ENCODE measurements around the gene STX18. TPM values are rescaled to one million over a fixed set of nuclear protein-coding genes. Genes with fewer than 3 reads are reported as not detected.
"Not testable (repeated sequence)": the region's sequence is repeated elsewhere in the genome, so short reads cannot be mapped to it uniquely, and the experiment has no call there.

The STX18 gene
- total and polyA plus RNA-seq, 4 donors, result 21.2 to 36.0 (median 27.9) TPM

DNA sequence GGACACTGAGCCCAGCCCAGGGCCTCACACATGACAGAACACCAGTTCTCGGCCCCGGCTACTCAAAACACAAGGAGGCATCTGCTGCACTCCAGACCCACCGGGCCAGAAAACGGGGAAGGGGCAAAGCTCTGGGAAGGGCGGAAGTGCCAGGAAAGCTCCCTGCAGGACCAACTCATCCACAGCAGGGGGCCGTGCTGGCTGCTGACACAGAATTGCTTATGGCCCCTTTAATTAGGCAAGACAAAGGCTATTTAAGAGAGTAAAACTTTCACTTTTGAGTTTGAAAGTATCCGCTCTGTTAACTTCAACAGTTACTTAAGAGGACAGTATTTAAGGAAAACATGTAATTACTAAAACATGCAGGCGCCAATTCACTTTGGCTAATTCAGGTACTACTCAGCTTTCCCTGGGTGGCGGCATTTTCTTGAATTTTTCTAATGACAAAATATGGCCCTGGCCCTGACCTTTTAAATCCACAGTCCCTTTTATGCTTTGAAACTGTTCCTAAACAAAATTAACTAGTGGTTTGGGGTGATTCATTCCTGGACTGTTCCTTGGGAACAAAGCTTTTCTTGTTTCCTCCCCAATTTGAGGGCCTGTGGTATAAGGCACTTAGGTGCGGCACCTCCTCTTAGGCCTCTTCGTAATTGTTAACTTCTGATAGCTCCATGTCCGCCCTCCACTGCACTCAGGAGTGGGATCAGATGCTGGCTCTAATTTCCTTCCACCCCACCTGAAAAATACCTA lies 114.6 kb downstream of the STX18 start:
- no peak overlapping the region for H3K4me3 ChIP-seq (ENCODE audit: low read length in 2 of 2)
- 83 to 86% methylated on average over 12 of the region's 12 CpGs for WGBS, 2 donors
- H3K36me3 ChIP-seq (ENCODE audit: control insufficient read depth in 1 of 2, insufficient read depth in 2 of 2, low read length in 1 of 2), result peaks cover 0 to 6% of the 10 kb centered on the region in 2 donors
- H3K4me1 ChIP-seq (ENCODE audit: control insufficient read depth in 1 of 2, insufficient read depth in 2 of 2, low read length in 2 of 2), result no peaks in the 10 kb centered on the region
- no peak overlapping the region for H3K27ac ChIP-seq (ENCODE audit: low read depth in 1 of 2, low read length in 2 of 2)
- no peaks in the 10 kb centered on the region for H3K27me3 ChIP-seq (ENCODE audit: control insufficient read depth in 1 of 2, insufficient read depth in 2 of 2, low read length in 1 of 2)
- H3K9me3 ChIP-seq (ENCODE audit: control insufficient read depth, low read length), result no peaks in the 10 kb centered on the region
- ATAC-seq (ENCODE audit: low FRiP score) (no peak), DNase-seq (peak in 1 of 2 donors; percentile 41)
- intact Hi-C loops (cut with DNase I), result no loop called here

DNA sequence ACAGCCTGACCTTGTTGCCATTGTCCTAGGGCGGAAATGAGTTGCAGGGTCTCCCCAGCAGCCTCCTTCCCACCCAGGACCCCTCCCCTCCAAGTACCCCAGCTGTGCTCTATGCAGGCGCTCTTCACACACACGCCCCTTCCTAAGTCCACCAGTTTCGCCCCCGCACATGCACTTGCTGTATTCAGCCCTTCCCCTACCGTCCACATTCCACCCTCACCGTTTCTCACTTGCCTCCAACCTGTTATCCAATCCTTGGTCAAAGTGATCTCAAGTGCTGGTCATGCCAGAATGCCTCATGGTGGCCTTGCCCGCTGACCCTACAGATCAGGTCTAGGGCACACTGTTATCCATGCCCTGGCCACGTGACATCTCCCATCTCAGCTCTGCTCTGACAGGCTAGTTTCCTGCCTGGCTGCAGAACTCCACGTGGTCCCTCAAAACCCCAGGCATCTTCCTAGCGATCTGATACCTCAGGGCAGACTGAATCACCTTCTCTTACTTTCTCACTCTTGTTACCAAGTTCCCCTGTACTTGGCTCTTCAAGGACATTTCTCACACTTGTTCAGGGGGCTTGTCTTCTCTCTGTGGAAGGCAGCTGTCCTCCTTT lies 115.2 kb downstream of the STX18 start:
- no peak overlapping the region for H3K4me3 ChIP-seq (ENCODE audit: low read length in 2 of 2)
- intact Hi-C loops (cut with DNase I), result no loop called here
- no peak for ATAC-seq (ENCODE audit: low FRiP score)
- no peaks in the 10 kb centered on the region for H3K27me3 ChIP-seq (ENCODE audit: control insufficient read depth in 1 of 2, insufficient read depth in 2 of 2, low read length in 1 of 2)
- no peaks in the 10 kb centered on the region for H3K9me3 ChIP-seq (ENCODE audit: control insufficient read depth, low read length)
- peaks cover 0 to 6% of the 10 kb centered on the region in 2 donors for H3K36me3 ChIP-seq (ENCODE audit: control insufficient read depth in 1 of 2, insufficient read depth in 2 of 2, low read length in 1 of 2)
- no peaks in the 10 kb centered on the region for H3K4me1 ChIP-seq (ENCODE audit: control insufficient read depth in 1 of 2, insufficient read depth in 2 of 2, low read length in 2 of 2)
- WGBS, 2 donors, result 83 to 85% methylated on average over 11 of the region's 11 CpGs
- peak in 1 of 2 donors; percentile 25 for DNase-seq
- no peak overlapping the region for H3K27ac ChIP-seq (ENCODE audit: low read depth in 1 of 2, low read length in 2 of 2)

DNA sequence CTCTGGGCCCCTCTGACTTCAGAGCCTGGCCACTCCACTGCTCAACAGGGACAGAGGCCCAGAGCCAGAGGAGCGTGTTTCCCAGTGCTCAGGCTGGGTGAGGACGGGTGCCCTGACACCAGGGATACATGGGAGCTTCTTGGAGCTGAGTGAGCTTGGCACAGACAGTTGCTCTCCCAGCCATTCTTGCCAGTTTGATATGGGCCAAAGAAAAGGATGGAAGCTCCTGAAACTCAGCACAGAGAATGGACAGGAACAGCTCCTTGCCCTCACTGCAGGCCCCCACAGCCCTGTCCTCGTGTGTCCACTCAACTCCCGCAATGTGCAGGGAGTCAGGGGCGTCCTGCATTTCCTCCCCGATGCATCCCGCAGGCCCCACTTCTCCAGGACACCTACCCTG lies 116.2 kb downstream of the STX18 start:
- intact Hi-C loops (cut with DNase I), result no loop called here
- no peaks in the 10 kb centered on the region for H3K27me3 ChIP-seq (ENCODE audit: control insufficient read depth in 1 of 2, insufficient read depth in 2 of 2, low read length in 1 of 2)
- WGBS, 2 donors, result 79 to 81% methylated on average over 7 of the region's 7 CpGs
- no peaks in the 10 kb centered on the region for H3K4me1 ChIP-seq (ENCODE audit: control insufficient read depth in 1 of 2, insufficient read depth in 2 of 2, low read length in 2 of 2)
- peak in 1 of 2 donors; percentile 59 for DNase-seq
- no peak overlapping the region for H3K4me3 ChIP-seq (ENCODE audit: low read length in 2 of 2)
- H3K36me3 ChIP-seq (ENCODE audit: control insufficient read depth in 1 of 2, insufficient read depth in 2 of 2, low read length in 1 of 2), result peaks cover 0 to 6% of the 10 kb centered on the region in 2 donors
- no peak for ATAC-seq (ENCODE audit: low FRiP score)
- H3K9me3 ChIP-seq (ENCODE audit: control insufficient read depth, low read length), result no peaks in the 10 kb centered on the region
- H3K27ac ChIP-seq (ENCODE audit: low read depth in 1 of 2, low read length in 2 of 2), result no peak overlapping the region

DNA sequence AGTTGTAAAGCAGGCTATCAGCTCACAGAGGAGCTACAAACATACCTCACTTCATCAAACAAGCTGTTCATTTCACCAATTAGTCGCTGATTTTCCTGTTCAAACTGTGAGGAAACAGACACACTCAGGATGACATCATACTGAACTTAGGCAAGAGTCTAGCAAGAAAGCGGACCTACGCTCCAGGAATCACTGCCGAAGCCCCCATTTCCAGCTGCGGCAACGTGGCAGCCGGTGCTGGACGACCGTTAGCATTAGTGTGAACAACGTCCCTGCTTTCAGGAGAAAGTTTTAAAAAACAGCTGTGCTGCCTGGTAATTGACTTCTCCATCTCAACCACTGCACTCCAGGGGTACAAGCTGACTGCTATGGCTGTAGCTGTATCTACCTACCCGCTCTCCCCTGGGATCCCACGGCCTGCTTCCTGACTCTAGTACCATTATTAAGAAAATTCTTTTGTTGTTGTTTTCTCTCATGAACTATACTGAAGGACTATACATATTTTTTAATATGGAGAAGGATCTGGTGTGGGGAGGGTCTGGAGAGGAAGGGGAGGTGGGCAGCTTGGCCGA lies 116.6 kb downstream of the STX18 start:
- WGBS, 2 donors, result 85 to 88% methylated on average over 13 of the region's 13 CpGs
- Histone ChIP-seq H3K4me1 (ENCODE audit: control insufficient read depth in 1 of 2, insufficient read depth in 2 of 2, low read length in 2 of 2) (no peaks in the 10 kb centered on the region), H3K9me3 (ENCODE audit: control insufficient read depth, low read length) (no peaks in the 10 kb centered on the region), H3K27me3 (ENCODE audit: control insufficient read depth in 1 of 2, insufficient read depth in 2 of 2, low read length in 1 of 2) (no peaks in the 10 kb centered on the region), H3K4me3 (ENCODE audit: low read length in 2 of 2) (no peak overlapping the region), H3K27ac (ENCODE audit: low read depth in 1 of 2, low read length in 2 of 2) (no peak overlapping the region), H3K36me3 (ENCODE audit: control insufficient read depth in 1 of 2, insufficient read depth in 2 of 2, low read length in 1 of 2) (peaks cover 3 to 11% of the 10 kb centered on the region in 2 donors)
- peak in 1 of 2 donors; percentile 47 for DNase-seq
- ATAC-seq (ENCODE audit: low FRiP score), result no peak
- intact Hi-C loops (cut with DNase I), result no loop called here

DNA sequence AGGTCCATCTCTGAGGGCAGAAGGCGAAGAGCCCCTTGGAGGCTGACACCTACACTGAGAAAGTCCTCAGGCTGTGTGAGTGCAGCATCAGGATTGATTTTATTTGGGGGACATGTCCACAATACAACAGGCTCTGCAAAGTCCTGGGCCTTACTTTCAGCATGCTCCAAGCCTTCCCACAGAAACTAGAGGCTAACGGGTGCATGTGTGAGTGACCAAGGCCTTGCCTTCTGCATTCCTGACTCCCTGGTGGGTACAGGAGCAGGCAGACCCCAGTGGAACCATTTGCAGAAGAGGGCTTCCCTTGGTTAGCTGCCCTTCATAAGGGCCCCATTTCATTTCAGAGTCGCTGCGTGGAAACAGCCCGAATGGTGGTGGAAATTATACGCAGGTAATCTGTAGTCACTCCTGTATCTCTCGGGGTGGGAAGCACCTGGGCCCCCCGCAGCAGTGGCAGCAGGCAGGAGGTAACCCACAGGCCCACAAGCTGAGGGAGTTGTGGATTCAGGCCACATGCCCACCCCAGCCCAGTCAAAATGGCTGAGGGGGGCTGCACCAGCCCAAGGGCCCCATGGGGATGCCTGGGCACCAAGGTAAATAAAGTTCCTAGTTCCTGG lies 117.2 kb downstream of the STX18 start:
- Histone ChIP-seq H3K4me1 (ENCODE audit: control insufficient read depth in 1 of 2, insufficient read depth in 2 of 2, low read length in 2 of 2) (no peaks in the 10 kb centered on the region), H3K9me3 (ENCODE audit: control insufficient read depth, low read length) (no peaks in the 10 kb centered on the region), H3K27ac (ENCODE audit: low read depth in 1 of 2, low read length in 2 of 2) (no peak overlapping the region), H3K27me3 (ENCODE audit: control insufficient read depth in 1 of 2, insufficient read depth in 2 of 2, low read length in 1 of 2) (no peaks in the 10 kb centered on the region), H3K36me3 (ENCODE audit: control insufficient read depth in 1 of 2, insufficient read depth in 2 of 2, low read length in 1 of 2) (peaks cover 4 to 15% of the 10 kb centered on the region in 2 donors), H3K4me3 (ENCODE audit: low read length in 2 of 2) (no peak overlapping the region)
- intact Hi-C loops (cut with DNase I), result no loop called here
- DNase-seq (peak in 1 of 2 donors; percentile 35), ATAC-seq (ENCODE audit: low FRiP score) (no peak)
- WGBS, 2 donors, result 90 to 94% methylated on average over 8 of the region's 8 CpGs

DNA sequence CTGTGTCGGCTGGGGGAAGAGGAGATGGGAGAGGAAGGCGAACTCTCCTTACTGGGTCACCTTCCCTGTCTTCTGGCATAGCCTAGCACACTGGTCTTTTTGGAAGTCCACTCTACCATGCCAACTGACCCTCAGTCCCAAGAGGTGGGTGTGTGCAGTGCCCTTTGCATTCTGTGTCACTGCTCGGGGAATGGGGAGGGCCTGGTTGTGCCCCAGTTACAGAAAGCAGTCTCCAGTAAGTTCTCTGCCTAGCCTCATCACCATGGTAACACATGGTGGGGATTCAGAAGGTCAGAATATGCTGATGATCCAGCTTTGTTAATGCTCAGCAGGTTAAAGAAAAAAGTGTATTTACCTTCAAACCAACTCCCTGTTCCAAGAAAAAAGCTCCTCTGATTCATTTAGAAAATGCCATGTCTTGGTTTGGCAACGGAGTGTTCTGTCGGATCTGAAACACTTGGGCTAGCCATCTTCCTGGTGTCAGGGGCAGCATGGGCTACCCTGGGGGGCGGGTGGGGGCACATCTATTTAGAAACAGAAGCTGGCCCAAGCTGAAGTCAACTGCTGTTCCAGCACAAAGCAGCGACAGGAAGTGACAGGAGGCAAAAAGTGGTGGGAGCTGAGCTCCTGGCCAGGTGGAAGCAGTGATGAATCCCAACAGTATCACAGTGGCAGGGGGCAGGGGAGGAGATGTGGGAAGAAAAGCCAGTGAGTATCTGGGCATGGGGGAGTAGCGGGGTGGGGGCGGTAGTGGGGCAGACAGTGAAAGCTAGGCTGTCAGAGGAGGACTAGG lies 117.9 kb downstream of the STX18 start:
- Histone ChIP-seq H3K4me1 (ENCODE audit: control insufficient read depth in 1 of 2, insufficient read depth in 2 of 2, low read length in 2 of 2) (no peaks in the 10 kb centered on the region), H3K9me3 (ENCODE audit: control insufficient read depth, low read length) (no peaks in the 10 kb centered on the region), H3K27me3 (ENCODE audit: control insufficient read depth in 1 of 2, insufficient read depth in 2 of 2, low read length in 1 of 2) (no peaks in the 10 kb centered on the region), H3K27ac (ENCODE audit: low read depth in 1 of 2, low read length in 2 of 2) (no peak overlapping the region), H3K4me3 (ENCODE audit: low read length in 2 of 2) (no peak overlapping the region), H3K36me3 (ENCODE audit: control insufficient read depth in 1 of 2, insufficient read depth in 2 of 2, low read length in 1 of 2) (peaks cover 4 to 17% of the 10 kb centered on the region in 2 donors)
- ATAC-seq (ENCODE audit: low FRiP score) (no peak), DNase-seq (peak in 1 of 2 donors; percentile 35)
- 77 to 87% methylated on average over 9 of the region's 9 CpGs for WGBS, 2 donors
- intact Hi-C loops (cut with DNase I), result no loop called here

DNA sequence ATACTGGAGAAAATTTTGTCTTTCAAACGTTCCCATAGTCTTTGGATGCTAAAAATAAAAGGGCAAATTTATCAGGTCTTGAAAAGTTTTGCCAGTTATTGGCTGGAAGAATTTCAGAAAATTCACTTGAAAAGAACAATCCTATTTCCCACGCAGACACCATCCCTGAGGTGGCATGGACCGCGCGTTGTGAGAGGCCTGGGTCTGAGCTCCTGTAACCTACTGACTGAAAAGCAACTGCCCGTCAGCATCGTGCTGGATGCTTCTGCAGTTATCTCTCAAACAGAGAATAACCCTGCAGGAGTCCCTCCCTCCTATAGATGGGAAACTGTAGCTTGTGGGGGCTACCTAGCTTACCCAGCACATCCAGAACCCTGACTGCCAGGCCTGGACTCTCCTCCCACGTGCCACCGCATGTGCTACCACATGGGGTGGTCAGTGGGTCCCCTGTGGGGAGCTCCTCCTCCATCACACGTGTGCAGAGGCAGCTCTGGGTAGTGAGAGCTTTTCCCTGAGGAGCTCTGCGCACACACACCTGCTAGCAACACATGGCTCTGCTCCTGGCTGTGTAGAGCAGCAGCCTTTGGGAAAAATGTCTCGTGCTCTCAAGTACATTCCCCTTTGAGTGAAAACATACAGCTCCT lies 118.9 kb downstream of the STX18 start:
- Histone ChIP-seq H3K36me3 (ENCODE audit: control insufficient read depth in 1 of 2, insufficient read depth in 2 of 2, low read length in 1 of 2) (peaks cover 4 to 17% of the 10 kb centered on the region in 2 donors), H3K27me3 (ENCODE audit: control insufficient read depth in 1 of 2, insufficient read depth in 2 of 2, low read length in 1 of 2) (no peaks in the 10 kb centered on the region), H3K9me3 (ENCODE audit: control insufficient read depth, low read length) (no peaks in the 10 kb centered on the region), H3K4me3 (ENCODE audit: low read length in 2 of 2) (no peak overlapping the region), H3K27ac (ENCODE audit: low read depth in 1 of 2, low read length in 2 of 2) (no peak overlapping the region), H3K4me1 (ENCODE audit: control insufficient read depth in 1 of 2, insufficient read depth in 2 of 2, low read length in 2 of 2) (no peaks in the 10 kb centered on the region)
- 71 to 75% methylated on average over 12 of the region's 12 CpGs for WGBS, 2 donors
- intact Hi-C loops (cut with DNase I), result no loop called here
- no peak for DNase-seq
- ATAC-seq (ENCODE audit: low FRiP score), result no peak

DNA sequence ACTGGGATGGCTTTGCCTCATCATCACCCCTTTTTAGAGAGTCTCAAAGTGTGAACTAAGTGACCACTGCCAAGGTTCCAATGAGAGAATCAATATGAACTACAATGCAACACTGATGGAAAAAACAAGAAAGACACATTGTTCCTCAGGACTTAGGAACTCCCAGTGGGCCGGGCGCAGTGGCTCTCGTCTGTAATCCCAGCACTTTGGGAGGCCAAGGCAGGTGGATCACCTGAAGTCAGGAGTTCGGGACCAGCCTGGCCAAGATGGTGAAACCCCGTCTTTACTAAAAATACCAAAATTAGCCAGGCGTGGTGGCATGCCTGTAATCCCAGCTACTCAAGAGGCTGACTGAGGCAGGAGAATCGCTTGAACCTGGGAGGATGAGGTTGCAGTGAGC lies 119.7 kb downstream of the STX18 start:
- H3K9me3 ChIP-seq (ENCODE audit: control insufficient read depth, low read length); ATAC-seq (ENCODE audit: low FRiP score); H3K4me1 ChIP-seq (ENCODE audit: control insufficient read depth in 1 of 2, insufficient read depth in 2 of 2, low read length in 2 of 2); H3K27me3 ChIP-seq (ENCODE audit: control insufficient read depth in 1 of 2, insufficient read depth in 2 of 2, low read length in 1 of 2); H3K4me3 ChIP-seq (ENCODE audit: low read length in 2 of 2); H3K27ac ChIP-seq (ENCODE audit: low read depth in 1 of 2, low read length in 2 of 2); intact Hi-C loops (cut with DNase I): not testable (repeated sequence)
- DNase-seq, result peak in 1 of 2 donors; percentile 51
- peaks cover 4 to 17% of the 10 kb centered on the region in 2 donors for H3K36me3 ChIP-seq (ENCODE audit: control insufficient read depth in 1 of 2, insufficient read depth in 2 of 2, low read length in 1 of 2)
- WGBS, 2 donors, result 93 to 94% methylated on average over 7 of the region's 7 CpGs

All from aorta (tissue), 5 donors.